ENCODE measurements around the gene ZNF302.

The ZNF302 gene

DNA sequence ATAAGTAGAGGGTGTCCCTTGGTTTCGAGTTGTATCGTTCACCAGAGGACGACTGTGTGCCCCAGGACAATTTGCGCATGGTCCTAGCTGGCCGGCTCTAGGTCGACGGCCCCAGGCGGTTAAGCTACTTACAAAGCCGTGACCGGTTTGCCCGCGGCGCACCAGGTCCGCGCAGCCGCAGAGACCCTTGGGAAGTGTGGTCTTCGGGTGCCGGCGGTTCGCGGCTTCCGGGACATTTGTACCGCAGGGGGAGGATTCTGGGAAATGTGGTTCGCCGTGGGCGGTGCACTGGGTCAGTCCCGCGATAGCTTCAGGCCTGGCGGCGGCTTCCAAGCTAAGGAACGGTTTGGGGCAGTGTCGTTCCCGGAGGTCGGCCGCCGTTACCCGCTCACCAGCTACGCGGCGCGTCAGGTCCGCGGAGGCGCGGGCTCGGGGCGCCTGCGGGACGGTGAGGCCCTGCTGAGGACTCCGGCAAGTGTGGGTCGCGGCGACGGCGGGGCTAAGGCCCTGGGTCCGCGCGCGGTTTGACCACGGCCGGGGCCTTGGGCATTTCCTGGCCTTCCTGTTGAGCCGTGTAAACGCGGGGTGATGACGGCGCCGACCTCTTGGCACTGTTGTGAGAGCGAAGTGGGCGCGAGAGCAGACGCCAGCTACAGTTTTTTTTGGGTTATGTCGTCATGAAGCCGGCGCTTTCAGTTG, at the start of gene ZNF302:
ZNF302 (plus strand) TSS at position 293 of the 699 bp plus-strand sequence. CDS start 1,127 bp downstream, outside the sequence.
- TF ChIP-seq, protein P1, sequence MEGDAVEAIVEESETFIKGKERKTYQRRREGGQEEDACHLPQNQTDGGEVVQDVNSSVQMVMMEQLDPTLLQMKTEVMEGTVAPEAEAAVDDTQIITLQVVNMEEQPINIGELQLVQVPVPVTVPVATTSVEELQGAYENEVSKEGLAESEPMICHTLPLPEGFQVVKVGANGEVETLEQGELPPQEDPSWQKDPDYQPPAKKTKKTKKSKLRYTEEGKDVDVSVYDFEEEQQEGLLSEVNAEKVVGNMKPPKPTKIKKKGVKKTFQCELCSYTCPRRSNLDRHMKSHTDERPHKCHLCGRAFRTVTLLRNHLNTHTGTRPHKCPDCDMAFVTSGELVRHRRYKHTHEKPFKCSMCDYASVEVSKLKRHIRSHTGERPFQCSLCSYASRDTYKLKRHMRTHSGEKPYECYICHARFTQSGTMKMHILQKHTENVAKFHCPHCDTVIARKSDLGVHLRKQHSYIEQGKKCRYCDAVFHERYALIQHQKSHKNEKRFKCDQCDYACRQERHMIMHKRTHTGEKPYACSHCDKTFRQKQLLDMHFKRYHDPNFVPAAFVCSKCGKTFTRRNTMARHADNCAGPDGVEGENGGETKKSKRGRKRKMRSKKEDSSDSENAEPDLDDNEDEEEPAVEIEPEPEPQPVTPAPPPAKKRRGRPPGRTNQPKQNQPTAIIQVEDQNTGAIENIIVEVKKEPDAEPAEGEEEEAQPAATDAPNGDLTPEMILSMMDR (IDR thresholded peaks at IDR 0.05): no peak
- peak within 1 kb of the TSS; percentile 99 for H3K4me3 ChIP-seq (ENCODE audit: low read depth, low read length)
- peak within 1 kb of the TSS; percentile 81 for H3K9ac ChIP-seq
- peaks cover 3% of the 10 kb centered on the region for H3K4me1 ChIP-seq
- peaks cover 8% of the 10 kb centered on the region for H3K9me3 ChIP-seq (ENCODE audit: control insufficient read depth, low read length)
- H3K27me3 ChIP-seq (ENCODE audit: control insufficient read depth, insufficient read depth, low read length): no peaks in the 10 kb centered on the region
- H3K4me2 ChIP-seq (ENCODE audit: low read length): peak within 1 kb of the TSS; percentile 90
- peak within 1 kb of the TSS; percentile 88 for H2AFZ ChIP-seq
- H3K79me2 ChIP-seq: no peaks in the 10 kb centered on the region
- H3K36me3 ChIP-seq (ENCODE audit: control insufficient read depth, insufficient read depth, low read length): peaks cover 6% of the 10 kb centered on the region
- H3K27ac ChIP-seq: peak within 1 kb of the TSS; percentile 93

DNA sequence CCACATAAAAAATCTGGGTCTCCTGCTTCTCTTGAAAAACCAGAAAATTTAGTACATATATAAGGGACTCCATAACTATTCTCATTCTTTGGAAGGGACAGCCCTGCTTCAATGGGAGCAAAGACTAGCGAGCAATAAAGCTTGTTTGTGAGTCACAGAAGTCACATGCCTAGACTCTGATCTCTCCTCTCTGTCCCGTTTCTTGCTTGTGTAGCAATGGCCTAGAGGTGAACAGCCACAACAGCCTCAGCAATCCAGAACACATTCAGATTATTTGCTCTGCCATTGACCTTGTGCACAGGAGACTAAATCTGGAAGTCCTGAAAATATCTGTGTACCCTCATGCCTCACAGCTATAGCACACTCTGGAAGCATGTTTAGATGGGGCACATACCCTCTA, 43.7 kb upstream of the ZNF302 start:
- Histone ChIP-seq H3K9me3 (ENCODE audit: control insufficient read depth, low read length) (no peaks in the 10 kb centered on the region), H2AFZ (no peak overlapping the region), H3K27me3 (ENCODE audit: control insufficient read depth, insufficient read depth, low read length) (no peaks in the 10 kb centered on the region), H3K4me2 (ENCODE audit: low read length) (no peak overlapping the region), H3K9ac (no peak overlapping the region), H3K36me3 (ENCODE audit: control insufficient read depth, insufficient read depth, low read length) (no peaks in the 10 kb centered on the region), H3K4me1 (no peaks in the 10 kb centered on the region), H3K79me2 (no peaks in the 10 kb centered on the region), H3K4me3 (ENCODE audit: low read depth, low read length) (no peak overlapping the region), H3K27ac (no peak overlapping the region)
- TF ChIP-seq, protein P1 (IDR thresholded peaks at IDR 0.05): no peak

DNA sequence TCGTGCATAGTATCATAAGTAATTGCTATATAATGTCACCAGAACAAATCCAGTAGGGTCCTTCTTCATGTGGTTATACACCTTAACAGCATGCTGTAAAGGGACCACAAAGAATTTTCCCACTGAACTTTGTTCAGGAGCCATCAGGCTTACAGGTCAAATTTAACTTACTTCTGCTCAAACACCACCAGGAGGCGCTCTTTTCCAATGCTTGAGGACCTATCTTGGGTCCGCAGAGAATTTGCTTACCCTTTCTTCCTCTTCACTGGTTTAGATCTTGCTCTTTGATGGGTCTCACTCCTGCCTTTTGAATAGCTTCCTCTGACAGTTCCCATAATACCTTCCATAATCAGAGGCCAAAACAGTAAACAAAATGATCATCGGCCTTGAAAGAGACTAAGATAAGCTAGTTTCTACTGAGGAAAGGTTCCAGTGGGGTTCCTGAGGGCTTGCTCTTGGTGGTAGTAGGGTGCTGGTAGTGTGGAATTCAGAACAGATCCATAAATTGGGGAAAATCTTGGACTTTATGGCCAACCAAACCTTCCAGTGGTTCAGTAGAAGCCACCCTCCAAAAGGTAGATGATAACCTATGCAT, 37.9 kb upstream of the ZNF302 start:
- Histone ChIP-seq H3K4me1 (no peaks in the 10 kb centered on the region), H3K27me3 (ENCODE audit: control insufficient read depth, insufficient read depth, low read length) (no peaks in the 10 kb centered on the region)
- TF ChIP-seq, protein P1 (IDR thresholded peaks at IDR 0.05): peak; percentile 55

DNA sequence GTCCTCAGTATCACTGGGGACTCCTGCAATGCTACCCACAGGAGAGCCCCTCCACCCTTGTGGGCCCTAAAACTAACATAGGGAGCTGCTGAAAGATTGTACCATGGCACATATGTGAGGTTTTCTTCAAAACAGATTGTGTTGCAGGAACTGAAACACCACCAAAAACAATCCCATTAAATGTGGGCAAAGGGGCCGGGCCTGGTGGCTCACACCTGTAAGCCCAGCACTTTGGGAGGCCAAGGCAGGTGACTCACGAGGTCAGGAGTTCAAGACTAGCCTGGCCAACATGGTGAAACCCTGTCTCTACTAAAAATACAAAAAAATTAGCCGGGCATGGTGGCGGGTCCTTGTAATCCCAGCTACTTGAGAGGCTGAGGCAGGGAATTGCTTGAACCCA, 35.2 kb upstream of the ZNF302 start:
- no peak overlapping the region for H2AFZ ChIP-seq
- H3K79me2 ChIP-seq: no peaks in the 10 kb centered on the region
- no peaks in the 10 kb centered on the region for H3K27me3 ChIP-seq (ENCODE audit: control insufficient read depth, insufficient read depth, low read length)
- H3K4me2 ChIP-seq (ENCODE audit: low read length): no peak overlapping the region
- H3K4me1 ChIP-seq: no peaks in the 10 kb centered on the region
- H3K9me3 ChIP-seq (ENCODE audit: control insufficient read depth, low read length): no peaks in the 10 kb centered on the region
- H3K4me3 ChIP-seq (ENCODE audit: low read depth, low read length): no peak overlapping the region
- no peak overlapping the region for H3K27ac ChIP-seq
- TF ChIP-seq, protein P1 (IDR thresholded peaks at IDR 0.05): no peak
- no peaks in the 10 kb centered on the region for H3K36me3 ChIP-seq (ENCODE audit: control insufficient read depth, insufficient read depth, low read length)
- H3K9ac ChIP-seq: no peak overlapping the region

More for the DNA sequence above, 37.9 kb upstream of the ZNF302 start:
- Histone ChIP-seq H3K9me3 (ENCODE audit: control insufficient read depth, low read length) (no peaks in the 10 kb centered on the region), H3K79me2 (no peaks in the 10 kb centered on the region), H3K9ac (no peak overlapping the region), H3K4me2 (ENCODE audit: low read length) (no peak overlapping the region), H3K4me3 (ENCODE audit: low read depth, low read length) (no peak overlapping the region), H2AFZ (no peak overlapping the region), H3K36me3 (ENCODE audit: control insufficient read depth, insufficient read depth, low read length) (no peaks in the 10 kb centered on the region), H3K27ac (no peak overlapping the region)
